HG03060 (cell line): ENCODE results near the gene TIMELESS.
"Not testable (repeated sequence)": the region's sequence is repeated elsewhere in the genome, so short reads cannot be mapped to it uniquely, and the experiment has no call there.

ENCODE experiments used
- ATAC-seq: cut with Tn5 transposase; IDR thresholded peaks from one replicate; pipeline ENCODE4 v1.9.1; 2021; ENCODE audit warnings: low read depth, moderate number of reproducible peaks; ENCODE audit not compliant: unreplicated experiment

The TIMELESS gene

GRCh38 chr12:56469007-56469930, 20.0 kb upstream of the TIMELESS start:
- no peak for ATAC-seq

GRCh38 chr12:56468216-56469006, 19.2 kb upstream of the TIMELESS start, which contains the start of gene SPRYD4:
Gene SPRYD4 (plus strand): TSS chr12:56468578. CDS start chr12:56468592, 14 bp downstream.
- peak; percentile 71 for ATAC-seq

DNA sequence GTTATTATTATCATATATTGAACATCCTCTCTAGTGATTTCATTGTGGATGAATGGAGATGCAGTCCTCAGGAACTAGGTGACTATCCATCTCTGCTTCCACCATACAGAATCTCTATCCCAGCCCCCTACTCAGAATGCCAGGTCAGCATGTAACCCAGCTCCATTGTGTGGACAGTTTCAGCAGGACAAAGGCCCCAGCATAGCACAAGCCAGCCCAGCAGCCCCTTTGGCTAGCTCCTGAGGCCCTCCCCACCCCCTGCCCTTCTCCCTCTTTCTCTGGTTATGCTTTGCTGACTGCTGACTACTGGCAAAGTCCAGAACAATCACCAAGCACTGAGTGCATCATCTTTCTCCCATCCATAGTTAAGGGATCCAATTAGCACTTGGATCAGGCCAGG, 13.3 kb upstream of the TIMELESS start:
- ATAC-seq: no peak

DNA sequence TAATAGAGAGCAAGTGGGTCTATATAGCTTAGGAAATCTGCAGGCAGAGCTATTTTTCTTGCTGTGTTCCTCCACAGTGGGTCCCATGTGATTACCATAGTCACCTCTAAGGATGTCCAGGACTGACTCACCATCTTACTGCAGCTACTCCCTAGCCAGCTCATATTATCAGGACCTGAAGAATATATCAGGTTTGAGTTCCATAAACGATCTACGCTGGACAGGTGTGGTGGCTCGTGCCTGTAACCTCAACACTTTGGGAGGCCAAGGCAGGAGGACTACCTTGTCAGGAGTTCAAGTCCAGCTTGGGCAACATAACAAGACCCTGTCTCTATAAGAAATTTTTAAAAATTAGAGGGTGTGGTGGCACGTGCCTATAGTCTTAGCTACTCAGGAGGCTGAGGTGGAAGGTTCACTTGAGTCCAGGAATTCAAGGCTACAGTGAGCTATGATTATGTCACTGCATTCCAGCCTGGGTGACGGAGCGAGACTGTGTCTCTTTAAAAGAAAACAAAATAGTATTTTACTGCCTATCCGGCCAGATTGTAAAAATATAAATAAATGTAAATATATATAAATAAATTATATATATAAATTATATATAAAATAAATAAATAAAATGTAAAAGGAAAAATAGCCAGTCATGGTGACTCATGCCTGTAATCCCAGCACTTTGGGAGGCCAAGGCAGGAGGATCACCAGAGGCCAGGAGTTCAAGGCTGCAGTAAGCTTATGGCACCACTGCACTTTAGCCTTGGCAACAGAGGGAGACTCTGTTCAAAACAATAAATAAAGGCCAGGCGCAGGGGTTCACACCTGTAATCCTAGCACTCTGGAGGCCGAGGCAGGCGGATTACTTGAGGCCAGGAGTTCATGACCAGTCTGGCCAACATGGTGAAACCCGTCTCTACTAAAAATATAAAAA, 12.3 kb upstream of the TIMELESS start:
- no peak for ATAC-seq

DNA sequence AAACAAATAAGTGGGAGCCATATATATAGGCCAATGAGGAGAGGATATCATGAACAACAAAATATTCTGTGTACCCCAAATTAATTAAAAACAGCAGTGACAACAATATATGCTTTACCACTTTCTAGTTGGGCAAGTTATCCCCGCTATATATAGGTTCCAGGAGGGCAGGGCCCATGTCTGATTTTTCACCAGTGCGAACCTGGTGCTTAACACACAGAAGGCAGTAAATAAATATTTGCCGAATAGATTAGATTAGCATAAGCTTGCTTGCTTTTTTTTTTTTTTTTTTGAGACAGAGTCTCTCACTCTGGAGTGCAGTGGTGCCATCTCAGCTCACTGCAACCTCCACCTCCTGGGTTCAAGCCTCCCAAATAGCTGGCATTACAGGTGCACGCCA, 8.6 kb upstream of the TIMELESS start:
- ATAC-seq: no peak

DNA sequence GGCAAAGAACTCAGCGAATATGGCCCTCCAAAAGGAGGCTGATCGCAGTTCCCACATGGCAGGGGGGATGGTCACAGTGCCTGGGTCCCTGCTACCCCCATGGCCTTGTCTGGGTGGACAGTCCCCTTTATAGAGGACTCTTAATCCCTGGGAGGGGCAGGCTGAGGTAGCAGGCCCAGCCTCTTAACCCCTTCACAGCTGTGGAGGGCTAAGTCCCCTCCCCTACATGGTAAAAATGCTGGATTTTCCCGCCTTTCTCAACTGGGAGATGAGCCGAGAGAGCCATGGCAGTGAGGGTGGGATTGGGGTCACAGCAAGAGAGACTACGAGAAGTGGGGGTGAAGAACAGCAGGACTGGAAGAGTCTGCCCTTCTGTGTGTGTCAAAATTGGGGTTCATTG, 5.3 kb upstream of the TIMELESS start, which contains the start of gene MIP:
TSS of gene MIP (minus strand) at position 101 of the 400 bp plus-strand sequence. CDS start at position 57, 44 bp downstream.
- no peak for ATAC-seq

GRCh38 chr12:56451147-56451546, 1.9 kb upstream of the TIMELESS start:
- ATAC-seq: no peak

- no peak for ATAC-seq
Measured at GRCh38 chr12:56450241-56450640, 1.0 kb upstream of the TIMELESS start.

DNA sequence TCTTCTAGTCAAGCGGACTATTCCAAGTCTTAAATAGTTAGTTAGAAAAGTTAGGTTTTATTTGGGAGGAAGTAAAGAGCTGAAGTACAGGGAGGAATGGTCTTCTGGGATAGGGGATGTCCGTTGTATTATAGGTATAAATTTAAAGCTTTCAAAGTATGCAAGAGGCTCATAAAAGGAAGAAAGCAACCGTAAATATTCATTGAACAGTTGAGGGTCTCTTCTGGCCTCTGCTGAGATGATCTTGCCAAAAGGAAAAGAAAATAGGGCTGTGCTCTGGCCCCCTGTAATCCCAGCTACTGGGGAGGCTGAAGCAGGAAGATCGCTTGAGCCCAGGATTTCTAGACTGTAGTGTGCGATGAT, 377 bp upstream of the TIMELESS start:
- ATAC-seq: no peak

GRCh38 chr12:56443208-56443607, 6.0 kb downstream of the TIMELESS start:
- not testable (repeated sequence) for ATAC-seq

DNA sequence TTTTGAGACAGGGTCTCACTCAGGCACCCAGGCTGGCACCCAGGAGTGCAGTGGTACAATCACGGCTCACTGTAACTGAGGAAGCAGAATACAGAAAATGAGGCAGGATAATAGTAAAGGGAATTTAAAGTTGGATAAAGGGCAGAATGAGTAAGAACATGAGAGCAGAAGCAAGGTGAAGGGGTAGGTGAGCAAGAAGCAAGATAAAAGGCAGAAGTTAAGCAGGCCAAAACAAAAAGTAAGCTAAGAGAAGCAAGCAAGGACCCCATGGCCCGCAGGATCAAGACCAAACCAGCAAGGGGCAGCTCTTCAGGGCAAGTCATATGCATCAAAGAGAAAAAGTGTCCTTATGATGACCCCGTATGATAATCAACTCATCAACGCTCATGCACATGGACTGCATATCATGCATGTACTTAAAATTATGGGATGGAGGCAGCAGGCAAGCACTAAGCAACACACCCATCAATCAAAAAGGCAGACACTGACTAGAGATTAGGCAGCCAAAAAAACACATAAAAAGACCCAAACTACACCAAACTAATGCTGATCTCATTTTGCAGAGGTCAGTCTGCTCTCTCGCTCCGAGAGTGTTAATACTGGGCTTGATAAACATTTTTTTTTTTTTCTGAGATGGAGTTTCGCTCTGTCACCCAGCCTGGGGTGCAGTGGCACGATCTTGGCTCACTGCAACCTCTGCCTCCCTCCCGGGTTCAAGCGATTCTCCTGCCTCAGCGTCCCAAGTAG, 11.6 kb downstream of the TIMELESS start:
- no peak for ATAC-seq

DNA sequence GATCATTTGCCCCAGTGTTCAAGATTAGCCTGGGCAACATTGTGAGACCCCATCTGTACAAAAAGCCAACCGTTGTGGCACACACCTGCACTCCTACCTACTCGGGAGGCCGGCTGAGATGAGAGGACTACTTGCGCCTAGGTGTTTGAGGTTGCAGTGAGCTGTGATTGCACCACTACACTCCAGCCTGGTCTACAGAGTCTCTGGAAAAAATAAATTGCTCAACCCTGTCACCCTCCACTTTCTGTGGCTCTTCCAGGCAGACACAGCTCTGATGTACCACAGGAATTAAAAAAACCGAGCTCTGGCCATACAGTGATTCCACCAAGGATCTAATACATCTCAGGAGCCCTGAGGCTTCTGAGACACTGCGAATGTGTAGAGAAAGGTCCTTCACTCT, 14.4 kb downstream of the TIMELESS start:
- no peak for ATAC-seq

DNA sequence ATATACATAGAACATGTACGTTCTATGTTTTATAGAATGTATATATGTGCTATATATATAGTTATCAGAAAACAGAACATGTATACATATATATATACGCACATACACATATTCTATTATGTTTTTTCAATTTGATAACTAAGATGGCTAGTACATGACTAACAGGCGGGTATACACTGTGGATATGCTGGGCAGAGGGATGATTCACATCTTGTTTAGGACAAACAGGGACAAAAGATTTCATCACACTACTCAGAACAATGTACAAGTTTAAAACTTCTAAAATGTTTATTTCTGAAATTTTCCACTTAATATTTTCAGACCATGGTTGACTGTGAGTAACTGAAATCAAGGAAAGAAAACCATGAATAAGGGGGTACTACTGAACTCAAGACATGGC, 17.4 kb downstream of the TIMELESS start:
- no peak for ATAC-seq

DNA sequence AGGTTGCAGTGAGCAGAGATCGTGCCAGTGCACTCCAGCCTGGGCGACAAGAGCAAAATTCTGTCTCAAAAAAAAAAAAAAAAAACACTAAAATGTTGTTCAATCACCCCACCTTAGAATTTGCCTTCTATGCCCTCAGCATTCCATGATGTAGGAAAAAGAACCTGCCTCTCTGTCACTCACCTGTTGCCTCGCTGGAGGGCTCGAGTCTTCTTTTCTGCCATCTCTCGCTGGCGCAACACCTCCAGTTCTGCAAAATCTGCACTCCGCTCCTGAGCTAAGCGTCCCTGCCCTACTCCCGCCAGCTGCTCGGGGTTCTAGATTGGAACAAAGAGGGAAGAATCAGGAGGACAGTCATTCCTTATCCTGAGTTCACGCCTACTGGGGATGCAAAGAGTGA, 17.9 kb downstream of the TIMELESS start:
- ATAC-seq: no peak

DNA sequence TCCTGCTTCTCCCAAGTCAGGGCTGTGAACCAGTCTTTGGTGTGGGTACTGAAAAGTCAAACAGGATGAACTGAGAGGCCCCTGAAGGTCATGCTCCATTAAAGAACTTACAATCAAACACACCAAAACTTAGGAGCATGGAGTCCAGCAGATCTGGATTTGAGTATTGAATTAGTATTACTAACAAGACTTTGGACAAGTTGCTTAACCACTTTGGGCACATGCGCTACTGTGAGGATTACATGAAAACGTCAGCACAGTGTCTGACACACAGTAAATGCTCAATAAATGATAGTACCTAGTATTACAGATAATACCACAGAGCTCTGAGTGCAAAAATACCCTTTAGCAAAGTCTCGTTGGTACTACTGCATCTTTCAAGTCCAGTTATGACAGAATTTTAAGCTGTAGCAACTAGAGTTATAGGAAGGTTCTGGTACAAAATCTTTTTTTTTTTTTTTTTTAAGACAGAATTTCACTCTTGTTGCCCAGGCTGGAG, 23.2 kb downstream of the TIMELESS start:
- ATAC-seq: no peak

DNA sequence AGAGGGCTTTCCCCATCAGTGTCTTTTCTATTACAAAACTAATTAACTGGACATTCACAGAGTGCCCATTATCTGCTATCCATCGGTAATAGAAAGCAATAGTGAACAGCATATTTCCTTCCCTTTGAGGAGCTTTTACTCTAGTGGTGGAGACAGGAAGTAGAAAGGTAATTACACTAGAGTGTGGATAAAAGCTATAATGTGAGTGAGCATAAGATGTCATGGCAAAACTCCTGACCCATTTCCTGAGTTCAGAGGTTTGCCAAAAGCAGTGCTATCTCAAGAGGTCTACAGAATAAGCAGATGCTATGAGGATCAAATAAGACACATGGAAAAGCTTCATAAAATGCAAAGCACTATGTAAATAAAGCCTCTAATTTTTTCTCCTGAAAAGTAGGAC, 24.0 kb downstream of the TIMELESS start:
- ATAC-seq: no peak

DNA sequence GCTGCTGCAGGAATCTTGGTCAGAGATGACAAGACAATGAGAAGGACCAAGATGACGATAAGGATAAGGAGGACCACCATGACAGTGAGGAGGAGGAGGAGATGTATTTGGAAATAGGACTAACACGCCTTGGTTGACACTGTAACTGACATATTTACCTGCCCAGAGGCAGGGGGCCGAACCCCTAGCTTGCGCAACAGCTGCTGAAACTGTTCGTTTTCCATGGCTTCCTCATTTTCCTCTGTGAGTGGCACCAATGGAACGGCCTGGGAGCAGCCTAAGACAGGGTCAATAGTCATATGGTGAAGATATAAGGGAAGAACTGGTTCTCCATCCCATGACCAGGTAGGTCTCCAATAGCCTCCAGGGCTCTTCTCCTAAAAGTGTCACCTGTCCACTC, 28.8 kb downstream of the TIMELESS start:
- ATAC-seq: no peak

DNA sequence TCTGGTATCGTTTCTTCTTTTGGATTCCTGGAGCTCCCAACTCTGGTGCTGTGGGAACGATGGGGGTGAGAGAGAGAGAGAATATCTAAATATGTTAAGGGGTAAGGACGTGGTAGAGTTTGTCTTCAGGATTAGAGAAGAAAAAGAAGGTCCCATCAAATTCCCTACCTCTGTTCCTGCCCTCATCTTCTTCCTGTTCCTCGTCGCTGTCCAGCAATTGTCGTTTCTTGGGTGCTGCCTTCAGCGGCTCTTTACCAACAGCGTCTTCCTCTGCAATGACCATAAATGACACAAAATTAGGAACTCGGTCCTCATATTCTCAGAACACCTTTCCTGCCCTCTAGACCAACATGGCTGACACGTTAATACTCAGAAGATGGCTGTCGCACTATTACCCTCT, 31.5 kb downstream of the TIMELESS start:
- ATAC-seq: no peak

DNA sequence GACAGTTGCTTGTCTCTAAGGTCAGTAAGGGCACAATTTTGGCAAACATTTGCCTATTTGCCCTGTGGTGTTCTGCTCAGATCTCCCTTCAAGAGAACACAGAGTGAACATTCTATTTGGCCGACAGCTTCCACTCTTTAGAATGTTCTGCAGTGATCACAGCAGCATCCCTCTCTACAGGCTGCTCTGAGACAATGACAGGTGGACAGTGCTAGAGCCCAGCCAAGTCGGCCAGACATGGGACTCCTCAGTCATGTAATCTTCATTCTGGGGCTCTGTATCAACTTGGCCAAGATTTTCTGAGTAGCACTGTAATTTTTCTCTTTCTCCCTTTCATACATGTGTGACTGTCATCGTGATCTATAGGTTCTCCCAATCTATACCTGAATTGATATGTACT, 34.8 kb downstream of the TIMELESS start:
- no peak for ATAC-seq

DNA sequence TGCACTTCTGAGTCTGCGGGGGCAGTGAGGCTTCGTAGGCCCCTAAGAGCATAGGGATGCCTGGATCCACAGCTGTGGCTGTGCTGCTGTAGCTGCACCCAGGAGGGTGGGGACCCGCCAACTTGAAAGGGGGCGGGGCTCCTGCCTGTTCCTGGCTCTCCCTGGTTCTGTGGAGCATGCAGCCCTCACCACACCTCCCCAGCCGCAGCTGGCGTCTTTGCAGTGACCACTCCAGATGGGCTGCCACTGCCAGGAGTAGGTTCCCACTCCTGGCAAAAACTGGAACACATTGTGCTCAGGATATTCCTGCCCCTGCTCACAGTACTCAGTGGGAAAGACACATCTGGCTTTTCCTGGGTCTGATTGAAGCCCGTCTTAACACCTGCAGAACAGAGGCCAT, 35.8 kb downstream of the TIMELESS start:
- no peak for ATAC-seq
